Right lobe of liver (tissue), 4 donors: ENCODE results near the gene NAGS.

ENCODE experiments used
- POLR2A ChIP-seq: fragments of 450-650 bp; IDR thresholded peaks from one replicate; pipeline ENCODE4 v1.6.1; 2017; ENCODE audit warnings: antibody characterized with exemption, mild to moderate bottlenecking
- TF ChIP-seq, protein P1 (sequence below), 4 donors: fragments of 200-600 bp in 3 of 4; fragments of 450-650 bp in 1 of 4; IDR thresholded peaks; one replicate each; pipeline versions ENCODE4 v1.5.1 to v1.8.0; 2016 to 2022; ENCODE audit warnings: antibody characterized with exemption in 4 of 4, mild to moderate bottlenecking in 2 of 4
- donor health status: DM: no; HTN: no; CAD: no.
- donor health status: DM: no; HTN: no; CAD: no.
- donor health status: DM: no; HTN: yes; CAD: no.

DNA sequence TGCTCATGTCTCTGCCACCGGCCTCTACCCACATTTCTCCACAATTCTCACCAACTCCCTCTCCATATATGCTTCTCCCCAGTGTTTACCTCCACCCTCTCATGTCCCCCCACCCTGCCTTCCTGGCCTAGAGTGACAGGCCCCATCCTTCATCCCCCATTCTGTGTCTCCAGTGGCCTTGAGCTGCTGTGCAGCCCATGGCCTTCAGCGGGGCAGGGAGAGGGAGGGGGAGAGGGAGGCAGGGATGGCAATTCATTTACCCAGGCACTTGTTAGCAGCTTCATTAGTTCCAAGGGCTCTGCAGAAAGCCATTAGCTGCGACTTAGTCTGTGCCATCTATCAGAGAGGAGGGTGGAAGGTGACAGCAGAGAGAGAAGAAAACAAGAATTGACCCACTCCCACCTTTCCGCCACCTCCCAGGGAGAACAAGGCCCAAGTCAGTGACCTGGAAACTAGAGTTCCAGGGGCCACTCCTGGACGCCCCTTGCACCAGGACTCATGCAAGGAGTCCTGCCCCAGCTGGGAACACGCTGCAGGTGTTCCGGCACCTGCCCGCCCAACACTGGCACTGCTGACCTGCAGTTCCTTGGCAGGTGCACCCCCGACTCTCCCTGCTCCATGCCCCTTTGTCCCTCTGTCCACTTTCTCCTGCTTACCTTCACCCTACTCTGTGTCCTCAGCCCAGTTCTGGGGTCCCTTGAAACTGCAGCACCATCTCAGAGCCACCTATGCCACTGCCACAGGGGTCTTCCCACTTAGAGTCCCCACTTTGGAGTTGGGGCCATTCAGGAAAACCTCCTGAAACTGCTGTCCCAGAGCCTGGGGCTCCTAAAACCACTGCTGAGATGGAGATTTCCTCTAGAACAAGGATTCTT is 27.2 kb upstream of the NAGS start:
- TF ChIP-seq POLR2A: no peak
- TF ChIP-seq, protein P1, sequence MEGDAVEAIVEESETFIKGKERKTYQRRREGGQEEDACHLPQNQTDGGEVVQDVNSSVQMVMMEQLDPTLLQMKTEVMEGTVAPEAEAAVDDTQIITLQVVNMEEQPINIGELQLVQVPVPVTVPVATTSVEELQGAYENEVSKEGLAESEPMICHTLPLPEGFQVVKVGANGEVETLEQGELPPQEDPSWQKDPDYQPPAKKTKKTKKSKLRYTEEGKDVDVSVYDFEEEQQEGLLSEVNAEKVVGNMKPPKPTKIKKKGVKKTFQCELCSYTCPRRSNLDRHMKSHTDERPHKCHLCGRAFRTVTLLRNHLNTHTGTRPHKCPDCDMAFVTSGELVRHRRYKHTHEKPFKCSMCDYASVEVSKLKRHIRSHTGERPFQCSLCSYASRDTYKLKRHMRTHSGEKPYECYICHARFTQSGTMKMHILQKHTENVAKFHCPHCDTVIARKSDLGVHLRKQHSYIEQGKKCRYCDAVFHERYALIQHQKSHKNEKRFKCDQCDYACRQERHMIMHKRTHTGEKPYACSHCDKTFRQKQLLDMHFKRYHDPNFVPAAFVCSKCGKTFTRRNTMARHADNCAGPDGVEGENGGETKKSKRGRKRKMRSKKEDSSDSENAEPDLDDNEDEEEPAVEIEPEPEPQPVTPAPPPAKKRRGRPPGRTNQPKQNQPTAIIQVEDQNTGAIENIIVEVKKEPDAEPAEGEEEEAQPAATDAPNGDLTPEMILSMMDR (IDR thresholded peaks at IDR 0.05): no peak
